GM19324 (cell line): ENCODE measurements around the gene TTC21A.

Source experiments
- ATAC-seq: cut with Tn5 transposase; IDR thresholded peaks from one replicate; pipeline ENCODE4 v1.9.1; 2021; ENCODE audit warnings: mild to moderate bottlenecking, moderate library complexity; ENCODE audit not compliant: unreplicated experiment, low FRiP score

TTC21A gene

DNA sequence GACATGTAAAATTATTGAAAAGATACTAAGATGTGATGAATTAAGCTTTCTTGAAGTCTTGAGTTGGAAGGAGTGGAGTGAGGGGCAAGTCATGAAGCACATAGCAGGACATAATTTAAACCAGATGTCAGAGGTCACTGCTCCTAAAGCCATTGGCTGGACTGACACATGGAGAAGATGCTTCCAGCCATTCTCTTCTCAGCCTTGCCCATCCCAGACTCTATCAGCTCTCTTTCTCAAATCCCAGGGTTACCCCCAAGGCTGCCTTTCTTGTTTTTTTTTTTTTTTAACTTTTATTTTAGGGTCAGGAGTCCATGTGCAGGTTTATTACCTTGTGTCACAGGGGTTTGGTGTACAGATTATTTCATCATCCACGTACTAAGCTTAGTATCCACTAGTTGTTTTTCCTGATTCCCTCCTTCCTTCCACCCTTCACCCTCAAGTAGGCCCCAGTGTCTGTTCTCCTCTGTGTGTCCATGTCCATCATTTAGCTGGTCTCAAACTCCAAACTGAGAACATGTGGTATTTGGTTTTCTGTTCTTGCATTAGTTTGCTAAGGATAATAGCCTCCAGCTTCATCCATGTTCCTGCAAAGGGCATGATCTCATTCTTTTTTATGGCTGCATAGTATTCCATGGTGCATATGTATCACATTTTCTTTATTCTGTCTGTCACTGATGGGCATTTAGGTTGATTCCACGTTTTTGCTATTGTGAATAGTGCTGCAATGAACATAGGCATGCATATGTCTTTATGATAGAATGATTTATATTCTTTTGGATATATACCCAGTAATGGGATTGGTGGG lies 66.0 kb downstream of the TTC21A start:
- ATAC-seq = no peak

DNA sequence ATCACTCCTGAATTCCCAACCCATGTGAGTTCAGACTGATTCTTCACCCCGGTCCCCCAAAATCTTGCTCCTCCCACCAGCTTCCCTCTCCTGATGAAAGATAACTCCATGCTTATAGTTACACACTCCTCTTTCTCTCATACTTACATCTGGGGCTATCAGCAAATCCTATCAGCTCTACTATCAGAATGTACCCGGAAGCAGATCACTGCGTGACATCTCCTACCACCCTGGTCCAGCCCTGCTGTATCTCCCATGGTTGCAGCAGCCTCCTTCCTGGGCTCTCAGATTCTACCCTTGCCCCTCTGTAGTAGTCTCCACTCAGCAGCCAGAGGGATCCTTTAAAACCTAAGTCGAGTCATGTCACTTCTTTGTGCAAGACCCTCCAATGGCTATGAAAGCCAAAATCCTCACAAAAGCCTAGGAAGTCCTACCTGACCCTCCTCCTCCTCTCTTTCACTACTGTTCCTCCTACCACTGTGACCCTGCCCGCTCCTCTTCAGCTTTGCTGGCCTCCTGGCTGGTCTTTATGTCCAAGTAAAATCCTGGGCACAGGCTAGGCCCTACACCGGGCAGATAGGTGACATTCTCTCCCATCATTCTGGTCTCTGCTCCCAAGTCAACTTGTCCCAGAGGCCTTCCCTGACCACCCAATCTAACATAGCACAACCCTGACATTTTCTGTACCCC lies 68.7 kb downstream of the TTC21A start:
- no peak for ATAC-seq

DNA sequence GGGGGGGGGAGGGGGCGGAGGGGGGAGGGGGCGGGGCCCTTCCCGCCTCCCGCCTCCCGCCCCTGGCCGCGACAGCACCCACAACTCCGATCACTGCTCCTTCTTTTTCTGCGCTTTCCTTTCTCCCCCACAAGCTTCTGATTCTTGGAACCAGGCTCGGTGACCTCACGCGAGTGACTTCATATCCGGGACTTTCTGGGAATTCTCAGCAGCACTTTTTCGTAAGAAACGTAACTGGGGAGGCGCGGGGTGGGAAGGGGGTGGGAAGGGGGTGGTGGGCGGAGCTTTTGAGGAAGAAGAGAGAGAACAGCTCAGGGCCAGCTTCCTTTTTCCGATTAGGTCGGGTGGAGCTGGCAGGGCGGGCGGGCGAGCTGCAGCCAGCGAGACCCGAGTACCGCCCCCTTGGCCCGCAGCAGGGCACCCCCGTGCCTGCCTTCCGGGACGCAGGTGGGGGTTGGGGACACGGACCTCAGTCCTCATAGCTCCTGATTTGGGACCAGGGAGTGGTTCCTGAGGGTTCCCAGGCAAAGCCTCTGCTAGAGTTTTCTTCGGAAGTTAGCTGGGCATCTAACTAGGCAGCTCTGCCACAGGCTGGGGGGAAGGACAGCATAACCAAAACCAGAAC lies 70.3 kb downstream of the TTC21A start:
- peak; percentile 45 for ATAC-seq

- ATAC-seq = no peak
These were observed 71.1 kb downstream of the TTC21A start for GRCh38 chr3:39178553-39178952.

DNA sequence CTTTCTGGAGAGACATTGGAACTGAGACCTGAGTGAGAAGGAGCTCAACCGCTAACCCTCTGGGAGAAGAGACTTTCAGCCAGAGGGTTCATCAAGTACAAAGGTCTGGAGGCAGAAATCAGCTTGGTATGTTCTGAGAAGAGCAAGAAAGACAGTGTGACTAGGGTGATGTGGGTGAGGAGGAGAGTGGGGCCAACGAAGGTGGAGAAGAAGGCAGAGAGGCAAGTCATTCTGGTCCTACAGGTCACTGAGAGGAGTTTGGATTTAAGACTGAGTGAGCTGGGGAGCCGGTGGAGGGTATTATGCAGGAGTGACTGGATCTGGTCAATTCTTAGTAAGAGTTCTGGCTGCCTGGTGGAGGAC lies 72.7 kb downstream of the TTC21A start:
- no peak for ATAC-seq

GRCh38 chr3:39180546-39181346 lies 73.3 kb downstream of the TTC21A start:
- ATAC-seq = peak; percentile 86

DNA sequence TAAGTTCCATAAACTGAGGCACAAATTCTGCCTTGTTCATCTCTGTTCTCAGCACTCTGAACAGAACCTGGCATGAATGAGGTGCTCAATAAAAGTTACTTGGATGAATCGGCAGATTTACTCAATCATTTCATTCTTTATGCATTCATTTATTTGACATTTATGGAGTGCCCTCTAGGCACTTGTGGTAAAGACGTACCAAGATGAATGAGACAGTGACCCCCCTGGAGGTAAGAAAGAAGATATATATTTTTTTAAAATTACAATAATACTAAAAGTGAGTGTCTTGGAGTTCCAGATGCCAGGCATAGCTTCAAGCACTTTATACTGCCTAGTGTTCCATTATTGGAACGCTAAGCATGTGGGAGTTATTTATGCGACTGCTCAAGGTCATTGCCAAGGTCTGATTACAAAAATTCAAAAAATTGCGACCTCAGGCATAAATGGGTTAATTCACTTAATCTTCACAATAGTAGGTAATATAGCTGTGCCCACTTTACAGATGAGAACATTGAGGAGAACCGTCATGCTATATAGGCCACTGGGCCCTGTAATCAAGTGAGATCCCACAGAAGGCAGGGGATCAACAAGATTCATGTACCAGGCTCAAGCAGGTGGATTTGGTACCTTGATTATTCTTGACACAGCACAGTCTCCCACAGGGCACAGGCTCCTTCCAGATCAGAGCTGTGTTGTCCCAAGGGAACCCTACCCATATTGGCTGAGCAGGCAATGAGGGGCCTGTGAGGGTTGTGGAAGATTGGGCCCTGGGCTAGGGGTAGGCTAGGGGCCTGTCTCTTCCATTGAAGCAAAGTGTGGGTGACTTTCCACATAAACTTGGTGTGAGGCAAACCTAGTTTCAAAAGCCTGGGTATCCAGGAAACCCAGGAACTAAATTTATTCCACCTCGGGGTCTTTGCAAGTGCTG lies 74.2 kb downstream of the TTC21A start:
- no peak for ATAC-seq

DNA sequence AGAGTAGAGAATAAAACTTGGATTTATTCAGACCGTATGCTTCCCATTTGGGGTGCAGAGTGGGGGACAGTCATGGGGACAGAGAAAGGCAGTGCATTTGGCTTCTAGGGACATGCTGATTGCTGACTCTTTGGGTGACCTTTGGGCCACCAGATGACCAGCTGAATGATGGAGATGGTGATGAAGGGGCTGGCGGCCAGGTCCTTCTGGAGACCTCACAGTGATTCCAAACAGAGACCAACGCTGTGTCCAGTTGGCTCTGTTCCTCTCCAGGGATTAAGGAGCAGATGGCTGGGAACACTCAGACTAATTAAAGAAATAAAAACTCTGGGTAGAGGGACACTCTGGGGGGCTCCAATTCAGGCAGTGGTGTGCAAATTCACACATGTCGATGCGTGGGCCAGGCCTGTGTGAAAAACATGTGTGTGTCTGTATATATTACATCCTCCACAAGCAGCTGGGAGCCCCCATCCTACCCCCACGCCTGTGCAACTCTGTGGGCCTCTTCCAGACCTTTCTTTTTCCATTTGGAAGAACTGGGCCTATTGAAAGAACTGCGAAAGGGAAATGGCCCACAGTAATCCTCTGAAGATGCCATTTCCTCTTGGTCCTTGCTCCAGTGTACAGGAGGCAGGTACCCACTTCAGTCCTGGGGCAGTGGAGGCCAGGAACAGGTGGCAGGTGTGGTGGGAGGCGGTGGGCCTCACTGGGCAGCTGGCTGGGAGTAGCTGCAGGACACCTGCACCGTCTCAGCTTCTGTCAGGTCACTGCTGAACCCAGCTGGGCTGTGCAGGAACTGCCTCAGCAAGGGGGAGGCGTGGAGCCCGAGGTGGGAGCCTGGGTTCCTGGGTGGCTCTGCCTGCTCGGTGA lies 76.0 kb downstream of the TTC21A start:
- no peak for ATAC-seq

- ATAC-seq = no peak
These were observed 76.8 kb downstream of the TTC21A start for GRCh38 chr3:39184081-39184967.

DNA sequence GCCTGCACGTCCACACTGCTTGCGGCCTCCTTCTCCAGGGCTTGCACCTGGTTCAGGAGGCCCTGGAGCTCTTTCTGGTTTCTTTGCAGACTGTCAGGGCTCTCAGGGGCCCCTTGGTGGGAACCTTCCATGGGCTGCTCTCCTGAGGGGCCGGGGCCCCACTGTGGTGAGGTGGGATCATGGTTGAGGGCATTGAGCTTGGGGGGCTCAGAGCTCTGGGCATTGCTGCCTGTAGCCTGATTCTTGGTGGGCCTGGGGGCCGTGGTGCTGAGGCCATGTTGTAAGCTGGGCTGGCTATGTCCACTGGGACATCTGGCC lies 77.4 kb downstream of the TTC21A start:
- no peak for ATAC-seq

GRCh38 chr3:39185326-39185958 lies 78.0 kb downstream of the TTC21A start:
- no peak for ATAC-seq

DNA sequence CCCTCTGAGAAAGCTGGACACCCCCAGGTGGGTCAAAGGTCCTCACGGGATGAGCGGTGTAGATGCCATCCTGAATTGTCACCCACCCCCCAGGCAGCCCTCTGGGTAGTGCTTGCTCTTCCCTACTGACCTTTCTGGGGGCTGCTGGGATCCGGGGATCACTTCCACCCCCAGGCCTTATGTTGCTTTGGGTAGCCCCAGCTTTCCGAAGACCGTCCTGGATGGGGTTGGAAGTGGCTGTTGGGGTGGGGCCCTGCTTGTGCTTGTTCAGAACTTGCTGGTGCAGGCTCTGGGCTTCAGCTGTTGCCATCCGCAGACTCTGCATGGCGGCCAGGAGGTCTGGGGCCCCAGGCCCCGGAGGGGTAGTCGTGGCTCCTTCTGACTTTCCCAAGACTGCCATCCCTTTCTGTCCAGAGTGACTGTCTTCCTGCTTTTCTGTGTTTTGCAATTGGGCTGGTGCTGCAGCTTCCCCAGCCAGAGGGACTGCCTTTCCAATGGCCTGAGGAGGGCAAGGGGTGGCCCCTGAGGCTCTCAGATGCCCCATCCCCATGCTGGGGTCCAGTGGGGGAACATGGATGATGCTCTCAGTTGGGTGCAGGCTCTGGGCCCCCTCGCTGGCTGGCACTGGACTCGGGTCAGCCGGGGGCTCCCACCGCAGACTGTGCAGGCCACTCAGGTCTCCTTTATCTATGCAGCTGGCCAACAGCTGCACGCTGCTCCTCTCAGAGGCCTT lies 78.6 kb downstream of the TTC21A start:
- ATAC-seq = no peak

DNA sequence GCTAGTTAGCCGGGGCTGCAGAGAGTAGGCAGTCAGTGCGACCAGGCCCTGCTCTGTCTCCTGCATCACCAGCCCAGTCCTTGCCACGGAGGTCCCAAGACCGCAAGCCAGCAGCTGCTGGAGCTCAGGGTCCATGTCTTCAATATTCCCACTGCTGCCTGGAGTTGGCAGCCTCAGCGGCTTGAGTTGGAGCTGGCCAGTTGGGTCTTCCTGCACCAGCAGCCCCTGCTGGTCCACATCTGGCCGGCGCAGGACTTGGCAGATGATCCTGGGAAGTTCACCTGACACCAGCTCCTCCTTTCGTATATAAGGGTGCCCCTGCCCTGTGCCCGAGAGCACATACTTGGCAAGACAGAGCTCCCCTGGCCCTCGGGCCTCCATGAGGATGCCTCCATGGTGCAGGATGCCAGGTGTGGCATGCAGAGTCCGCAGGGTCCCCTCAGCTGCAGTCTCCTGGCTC lies 79.2 kb downstream of the TTC21A start:
- ATAC-seq = no peak

GRCh38 chr3:39187372-39188155 lies 80.1 kb downstream of the TTC21A start:
- ATAC-seq = no peak
